ENCODE results near the gene ARFRP1. TPM values are rescaled to one million over a fixed set of nuclear protein-coding genes. Genes with fewer than 3 reads are reported as not detected.

The ARFRP1 gene
- total RNA-seq, 2 experiments from 2014 or later: 41.7 to 44.2 TPM

GRCh38 chr20:63704749-63705117, 3.0 kb downstream of the ARFRP1 start:
- H3K27me3 Mint-ChIP-seq: no peaks in the 10 kb centered on the region
- POLR2A ChIA-PET: no interaction called here
- no peak for DNase-seq
- no peak for TF ChIP-seq CTCF (IDR thresholded peaks at IDR 0.05)
- intact Hi-C loops (cut with micrococcal nuclease): loop anchor here (10.0 kb wide), 1 partner anchor 160 kb away; the partner anchor contains the start of genes ABHD16B and TPD52L2
- H3K4me3 Mint-ChIP-seq: no peak overlapping the region
- peaks cover 21% of the 10 kb centered on the region for H3K36me3 Mint-ChIP-seq (ENCODE audit: low read depth)
- H3K27ac Mint-ChIP-seq: peak overlapping the region; percentile 34
- H3K9me3 Mint-ChIP-seq: no peaks in the 10 kb centered on the region
- ATAC-seq: no peak
- H3K4me1 Mint-ChIP-seq (ENCODE audit: low read depth): peaks cover 21% of the 10 kb centered on the region
- CTCF ChIA-PET: no interaction called here

GRCh38 chr20:63703976-63704748, 3.6 kb downstream of the ARFRP1 start:
- Mint-ChIP-seq H3K4me3 (no peak overlapping the region), H3K27me3 (no peaks in the 10 kb centered on the region), H3K36me3 (ENCODE audit: low read depth) (peaks cover 20% of the 10 kb centered on the region), H3K9me3 (no peaks in the 10 kb centered on the region), H3K4me1 (ENCODE audit: low read depth) (peaks cover 20% of the 10 kb centered on the region), H3K27ac (no peak overlapping the region)
- POLR2A ChIA-PET: no interaction called here
- CTCF ChIA-PET: no interaction called here
- DNase-seq (no peak), ATAC-seq (no peak)
- intact Hi-C loops (cut with micrococcal nuclease): loop anchor here (10.0 kb wide), 1 partner anchor 161 kb away; the partner anchor contains the start of genes ABHD16B and TPD52L2
- no peak for TF ChIP-seq CTCF (IDR thresholded peaks at IDR 0.05)

- CTCF ChIA-PET: no interaction called here
- no peak for TF ChIP-seq CTCF (IDR thresholded peaks at IDR 0.05)
- POLR2A ChIA-PET: no interaction called here
- Mint-ChIP-seq H3K9me3 (no peaks in the 10 kb centered on the region), H3K36me3 (ENCODE audit: low read depth) (peaks cover 15% of the 10 kb centered on the region), H3K27ac (no peak overlapping the region), H3K27me3 (no peaks in the 10 kb centered on the region), H3K4me3 (no peak overlapping the region), H3K4me1 (ENCODE audit: low read depth) (peaks cover 20% of the 10 kb centered on the region)
- no peak for ATAC-seq
- DNase-seq: no peak
- intact Hi-C loops (cut with micrococcal nuclease): loop anchor here (10.0 kb wide), 1 partner anchor 161 kb away; the partner anchor contains the start of genes ABHD16B and TPD52L2
Observed at GRCh38 chr20:63703471-63703975, 4.3 kb downstream of the ARFRP1 start.

GRCh38 chr20:63702751-63703470, 4.9 kb downstream of the ARFRP1 start:
- no peak overlapping the region for H3K27ac Mint-ChIP-seq
- POLR2A ChIA-PET: interaction anchor here (1.5 kb wide), 1 partner anchor 16 kb away, joined by 5 read pairs; no protein-coding TSS in a partner anchor
- intact Hi-C loops (cut with micrococcal nuclease): loop anchor here (10.0 kb wide), 1 partner anchor 162 kb away; the partner anchor contains the start of genes ABHD16B and TPD52L2
- no peaks in the 10 kb centered on the region for H3K9me3 Mint-ChIP-seq
- peaks cover 19% of the 10 kb centered on the region for H3K4me1 Mint-ChIP-seq (ENCODE audit: low read depth)
- no peak for DNase-seq
- CTCF ChIA-PET: no interaction called here
- no peak for TF ChIP-seq CTCF (IDR thresholded peaks at IDR 0.05)
- peaks cover 15% of the 10 kb centered on the region for H3K36me3 Mint-ChIP-seq (ENCODE audit: low read depth)
- no peaks in the 10 kb centered on the region for H3K27me3 Mint-ChIP-seq
- no peak overlapping the region for H3K4me3 Mint-ChIP-seq
- no peak for ATAC-seq

Data from activated CD8-positive, alpha-beta T cell treated with anti-CD3 and anti-CD28 coated beads for 36 hours (primary cell).